Activated T-cell treated with anti-CD3 and anti-CD28 coated beads, Interleukin-2, amount 50 U/mL, for 72 hours (primary cell): ENCODE results near the gene TUBA3E. TPM values are rescaled to one million over a fixed set of nuclear protein-coding genes. Genes with fewer than 3 reads are reported as not detected.
A peak's percentile ranks its signal among the peaks of the same experiment; 100 is the strongest.
"Not testable (repeated sequence)": the region's sequence is repeated elsewhere in the genome, so short reads cannot be mapped to it uniquely, and the experiment has no call there.

Experiments
- ATAC-seq, 2 donors: fragments of 150-1000 bp; cut with Tn5 transposase; replicated peaks in 1 of 2; 2 replicates each; pipeline ENCODE4 v1.10.0; 2021; ENCODE audit warnings: moderate library complexity in 2 of 2, mild to moderate bottlenecking in 1 of 2
- DNase-seq, 2 donors: peaks; one replicate each; pipeline ENCODE4 v3.0.0; 2021 to 2022; ENCODE audit warnings: mixed read lengths in 1 of 2
- H3K27ac Mint-ChIP-seq: one replicate; pipeline ENCODE4 v1.8.0; 2022; ENCODE audit warnings: mild to moderate bottlenecking, moderate library complexity, mixed read lengths
- H3K27me3 Mint-ChIP-seq: one replicate; pipeline ENCODE4 v1.8.0; 2022; ENCODE audit warnings: low read depth, mixed read lengths
- H3K36me3 Mint-ChIP-seq, 2 donors: one replicate each; pipeline ENCODE4 v1.8.0; 2022; ENCODE audit warnings: mixed read lengths in 2 of 2, mild to moderate bottlenecking in 1 of 2; ENCODE audit not compliant: insufficient read depth in 2 of 2
- H3K4me1 Mint-ChIP-seq: one replicate; pipeline ENCODE4 v1.8.0; 2022; ENCODE audit warnings: low read depth, mixed read lengths
- H3K4me3 Mint-ChIP-seq, 2 donors: one replicate each; pipeline ENCODE4 v1.8.0; 2022; ENCODE audit warnings: mild to moderate bottlenecking in 2 of 2, mixed read lengths in 2 of 2, moderate library complexity in 2 of 2
- H3K9me3 Mint-ChIP-seq, 2 donors: one replicate each; pipeline ENCODE4 v1.8.0; 2022; ENCODE audit warnings: mixed read lengths in 2 of 2
- total RNA-seq, 2 donors: library from RNA; stranded (reverse); gene quantifications; one replicate each; pipeline ENCODE4 v1.2.3, GENCODE V29; 2022

TUBA3E gene
- total RNA-seq, 2 donors from 2014 or later, result not detected

- not testable (repeated sequence) for H3K27ac Mint-ChIP-seq, H3K4me1 Mint-ChIP-seq, H3K4me3 Mint-ChIP-seq, ATAC-seq, H3K9me3 Mint-ChIP-seq, DNase-seq, H3K36me3 Mint-ChIP-seq
- H3K27me3 Mint-ChIP-seq, result peaks cover 15% of the 10 kb centered on the region
These were observed 22.3 kb upstream of the TUBA3E start for GRCh38 chr2:130220505-130220904.

- peaks cover 15% of the 10 kb centered on the region for H3K27me3 Mint-ChIP-seq
- H3K4me3 Mint-ChIP-seq, H3K4me1 Mint-ChIP-seq, DNase-seq, H3K36me3 Mint-ChIP-seq, ATAC-seq, H3K9me3 Mint-ChIP-seq, H3K27ac Mint-ChIP-seq: not testable (repeated sequence)
These were observed 20.9 kb upstream of the TUBA3E start for GRCh38 chr2:130219147-130219546.

GRCh38 chr2:130207051-130207450 lies 8.8 kb upstream of the TUBA3E start:
- not testable (repeated sequence) for ATAC-seq, H3K27ac Mint-ChIP-seq, H3K4me3 Mint-ChIP-seq, DNase-seq, H3K36me3 Mint-ChIP-seq, H3K27me3 Mint-ChIP-seq, H3K9me3 Mint-ChIP-seq, H3K4me1 Mint-ChIP-seq

GRCh38 chr2:130203150-130203549 lies 4.9 kb upstream of the TUBA3E start:
- not testable (repeated sequence) for H3K27me3 Mint-ChIP-seq, H3K4me1 Mint-ChIP-seq, H3K36me3 Mint-ChIP-seq, ATAC-seq, H3K27ac Mint-ChIP-seq, DNase-seq, H3K9me3 Mint-ChIP-seq, H3K4me3 Mint-ChIP-seq

GRCh38 chr2:130202518-130202917 lies 4.3 kb upstream of the TUBA3E start:
- H3K4me3 Mint-ChIP-seq, H3K9me3 Mint-ChIP-seq, H3K27ac Mint-ChIP-seq, H3K4me1 Mint-ChIP-seq, H3K36me3 Mint-ChIP-seq, H3K27me3 Mint-ChIP-seq, DNase-seq, ATAC-seq: not testable (repeated sequence)

GRCh38 chr2:130196052-130196451 lies 2.2 kb downstream of the TUBA3E start:
- not testable (repeated sequence) for H3K4me3 Mint-ChIP-seq, H3K36me3 Mint-ChIP-seq

GRCh38 chr2:130195089-130195635 lies 3.1 kb downstream of the TUBA3E start:
- H3K27ac Mint-ChIP-seq, H3K4me3 Mint-ChIP-seq, H3K36me3 Mint-ChIP-seq, H3K27me3 Mint-ChIP-seq, DNase-seq, H3K4me1 Mint-ChIP-seq, H3K9me3 Mint-ChIP-seq: not testable (repeated sequence)
- ATAC-seq, result peak in 1 of 2 donors; percentile 32

More at GRCh38 chr2:130196052-130196451, 2.2 kb downstream of the TUBA3E start:
- H3K27ac Mint-ChIP-seq, ATAC-seq, DNase-seq, H3K4me1 Mint-ChIP-seq, H3K9me3 Mint-ChIP-seq, H3K27me3 Mint-ChIP-seq: not testable (repeated sequence)

GRCh38 chr2:130193824-130194223 lies 4.4 kb downstream of the TUBA3E start:
- not testable (repeated sequence) for H3K36me3 Mint-ChIP-seq, DNase-seq, H3K27me3 Mint-ChIP-seq, H3K4me1 Mint-ChIP-seq, H3K4me3 Mint-ChIP-seq, H3K27ac Mint-ChIP-seq, ATAC-seq, H3K9me3 Mint-ChIP-seq

GRCh38 chr2:130192451-130192850 lies 5.8 kb downstream of the TUBA3E start:
- not testable (repeated sequence) for H3K27me3 Mint-ChIP-seq, DNase-seq, H3K9me3 Mint-ChIP-seq, ATAC-seq, H3K4me3 Mint-ChIP-seq, H3K4me1 Mint-ChIP-seq, H3K36me3 Mint-ChIP-seq, H3K27ac Mint-ChIP-seq

- not testable (repeated sequence) for ATAC-seq, H3K4me1 Mint-ChIP-seq, H3K9me3 Mint-ChIP-seq, H3K4me3 Mint-ChIP-seq, H3K27me3 Mint-ChIP-seq, H3K27ac Mint-ChIP-seq, DNase-seq, H3K36me3 Mint-ChIP-seq
These were observed 6.9 kb downstream of the TUBA3E start for GRCh38 chr2:130191319-130191718.

- DNase-seq, result no peak
- no peaks in the 10 kb centered on the region for H3K4me1 Mint-ChIP-seq
- H3K4me3 Mint-ChIP-seq, result no peak overlapping the region
- H3K36me3 Mint-ChIP-seq, result no peaks in the 10 kb centered on the region
- no peak overlapping the region for H3K27ac Mint-ChIP-seq
- H3K9me3 Mint-ChIP-seq, result no peaks in the 10 kb centered on the region
- ATAC-seq, result no peak
- H3K27me3 Mint-ChIP-seq, result no peaks in the 10 kb centered on the region
These were observed 8.0 kb downstream of the TUBA3E start for GRCh38 chr2:130190237-130190636.

- DNase-seq, H3K9me3 Mint-ChIP-seq, ATAC-seq, H3K4me1 Mint-ChIP-seq, H3K36me3 Mint-ChIP-seq, H3K4me3 Mint-ChIP-seq, H3K27me3 Mint-ChIP-seq: not testable (repeated sequence)
- H3K27ac Mint-ChIP-seq, result peak overlapping the region; percentile 38
These were observed 9.3 kb downstream of the TUBA3E start for GRCh38 chr2:130188958-130189357.

- not testable (repeated sequence) for H3K36me3 Mint-ChIP-seq, H3K9me3 Mint-ChIP-seq, DNase-seq, ATAC-seq, H3K4me3 Mint-ChIP-seq, H3K27me3 Mint-ChIP-seq, H3K27ac Mint-ChIP-seq
- H3K4me1 Mint-ChIP-seq, result peaks cover 10% of the 10 kb centered on the region
These were observed 10.1 kb downstream of the TUBA3E start for GRCh38 chr2:130187859-130188792.
